HG03520 (cell line): ENCODE data around the gene SERPINB12.

ENCODE experiments used
- ATAC-seq: cut with Tn5 transposase; IDR thresholded peaks from one replicate; pipeline ENCODE4 v1.9.1; 2021; ENCODE audit warnings: mild to moderate bottlenecking, moderate library complexity; ENCODE audit not compliant: unreplicated experiment

The SERPINB12 gene

GRCh38 chr18:63542069-63542468 is at the start of gene SERPINB12:
Gene SERPINB12 (plus strand): TSS chr18:63542369. CDS start chr18:63556160, 13,791 bp downstream.
- no peak for ATAC-seq

- no peak for ATAC-seq
Measured at GRCh38 chr18:63492851-63493250, 49.3 kb upstream of the SERPINB12 start.

- no peak for ATAC-seq
Measured at GRCh38 chr18:63495675-63496074, 46.5 kb upstream of the SERPINB12 start.

- ATAC-seq = no peak
Measured at GRCh38 chr18:63505566-63506335, 36.4 kb upstream of the SERPINB12 start.

- ATAC-seq = no peak
Measured at GRCh38 chr18:63506336-63506646, 35.9 kb upstream of the SERPINB12 start.

GRCh38 chr18:63508596-63508995 is 33.6 kb upstream of the SERPINB12 start:
- ATAC-seq = no peak

DNA sequence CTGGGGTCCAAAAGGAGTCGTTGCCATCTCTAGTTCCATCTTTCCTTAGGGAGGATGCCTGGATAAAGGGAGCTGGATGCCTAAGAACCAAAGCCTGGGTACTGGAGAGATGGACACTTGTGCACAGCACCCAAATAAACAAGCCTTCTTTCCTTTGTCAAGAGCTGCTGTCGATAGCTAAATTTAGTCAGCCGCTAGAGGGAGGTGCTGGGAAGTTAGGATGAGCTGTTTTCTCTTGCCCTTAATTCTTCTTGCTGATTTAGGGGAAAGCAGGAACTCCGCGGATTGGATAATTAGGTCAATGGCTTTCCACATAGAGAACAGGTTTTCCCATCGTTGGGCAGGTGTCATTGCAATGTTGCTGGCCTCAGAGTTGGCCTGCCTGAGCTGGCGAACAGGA is 30.9 kb upstream of the SERPINB12 start:
- no peak for ATAC-seq

- no peak for ATAC-seq
Measured at GRCh38 chr18:63514326-63514725, 27.8 kb upstream of the SERPINB12 start.

- ATAC-seq = no peak
Measured at GRCh38 chr18:63514888-63515678, 27.1 kb upstream of the SERPINB12 start.

DNA sequence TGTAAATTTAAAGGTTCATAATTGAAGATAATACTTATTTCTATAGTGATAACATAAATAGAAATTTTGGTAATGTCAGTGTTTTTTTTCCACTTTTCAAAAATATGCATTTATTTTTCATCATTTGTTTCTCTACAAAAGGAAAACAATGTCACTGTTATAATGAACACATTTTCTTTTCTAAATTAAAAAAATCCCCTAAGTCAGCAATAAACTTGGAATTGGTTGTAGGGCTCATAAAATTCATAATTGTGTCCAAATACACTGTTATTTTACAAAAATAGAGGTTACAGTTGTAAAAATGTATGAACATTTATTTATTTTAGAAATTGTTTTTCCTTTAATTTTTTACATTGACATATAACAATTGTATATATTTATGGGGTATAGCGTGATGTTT is 26.4 kb upstream of the SERPINB12 start:
- ATAC-seq = no peak

DNA sequence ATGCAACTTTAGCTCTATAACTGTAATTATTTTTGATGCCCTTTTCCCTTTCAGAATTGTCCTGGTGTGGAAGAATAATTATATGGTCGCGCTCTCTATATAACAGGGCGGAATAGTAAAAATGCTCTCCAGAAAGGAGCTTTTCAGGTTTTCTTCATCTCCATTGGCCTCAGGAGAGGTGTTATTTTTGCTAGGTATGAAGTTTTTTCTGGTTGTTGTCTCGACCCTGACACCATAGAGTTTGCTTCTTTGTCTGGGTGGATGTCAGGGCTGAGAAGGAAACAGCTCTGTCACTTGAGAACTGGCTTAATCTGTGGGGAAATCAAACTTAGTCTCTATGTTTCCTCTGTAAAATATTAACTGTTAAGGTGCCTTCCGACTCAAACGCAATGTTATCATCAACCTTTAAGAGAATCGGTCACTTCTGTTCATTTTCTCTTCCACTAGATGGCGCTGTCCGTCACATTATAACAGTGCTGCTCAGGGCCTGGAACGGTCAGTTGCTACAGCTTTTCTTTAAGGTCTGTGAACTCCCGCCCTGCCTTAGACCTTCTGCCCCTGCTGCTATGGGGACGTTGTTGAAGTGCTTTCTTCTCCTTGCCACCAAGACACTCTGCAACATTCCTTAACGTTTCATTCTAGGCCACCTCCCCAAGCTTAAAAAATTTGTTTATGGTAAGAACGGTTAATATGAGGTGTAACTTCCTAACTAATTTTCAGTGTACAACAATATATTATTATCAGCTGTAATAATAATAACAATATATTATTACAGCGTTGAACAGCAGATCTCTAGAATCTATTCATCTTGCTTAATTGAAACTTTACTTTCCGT is 23.8 kb upstream of the SERPINB12 start:
- peak; percentile 96 for ATAC-seq

DNA sequence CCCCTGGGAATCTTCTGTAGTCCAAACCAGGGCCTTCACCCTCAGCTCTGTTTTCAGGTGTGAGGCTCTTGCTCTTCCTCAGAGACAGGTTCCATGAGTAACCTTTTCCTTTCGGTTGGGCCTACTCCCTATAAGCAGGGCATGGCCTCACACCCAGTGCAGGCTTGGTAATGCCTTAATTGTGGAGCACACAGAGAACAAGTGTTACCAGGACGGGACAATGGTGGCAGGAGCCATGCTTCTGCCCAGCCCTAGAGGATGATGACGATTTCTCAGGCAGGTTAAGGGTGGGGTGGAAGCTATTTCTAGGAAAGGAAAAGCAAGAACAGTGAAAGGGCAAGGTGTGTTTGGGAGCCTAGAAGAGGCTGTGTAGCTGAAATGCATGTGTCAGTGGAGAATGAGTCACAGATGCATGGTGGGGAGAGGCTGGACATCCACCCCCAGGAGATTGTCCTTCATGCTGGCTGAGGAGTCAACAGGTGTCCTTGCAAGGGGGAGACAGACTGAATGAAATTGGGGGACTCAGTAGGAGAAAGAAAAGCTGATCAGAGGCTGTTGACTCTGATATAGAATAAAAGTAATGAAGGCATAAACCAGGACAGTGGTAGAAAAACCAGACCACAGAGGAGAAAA is 22.0 kb upstream of the SERPINB12 start:
- no peak for ATAC-seq

DNA sequence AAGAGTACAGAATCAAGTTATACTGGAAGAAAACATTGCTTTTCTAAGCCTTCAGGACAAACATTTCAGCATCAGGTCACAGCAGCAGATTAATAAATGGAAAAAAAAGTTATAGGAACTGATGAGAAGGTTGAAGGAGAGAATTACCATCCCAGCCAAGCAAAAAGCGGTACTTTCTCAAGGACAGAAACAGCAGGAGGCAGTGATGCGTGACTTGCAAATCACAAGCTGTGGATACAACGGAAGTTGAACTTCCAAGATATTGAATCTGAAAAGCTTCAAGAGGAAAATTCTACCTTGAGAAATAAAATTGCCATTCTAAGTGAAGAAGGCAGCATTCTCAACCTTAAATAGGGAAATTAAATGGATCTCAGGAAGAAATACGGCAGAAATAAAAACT is 18.5 kb upstream of the SERPINB12 start:
- no peak for ATAC-seq

GRCh38 chr18:63527251-63527650 is 14.9 kb upstream of the SERPINB12 start:
- no peak for ATAC-seq

DNA sequence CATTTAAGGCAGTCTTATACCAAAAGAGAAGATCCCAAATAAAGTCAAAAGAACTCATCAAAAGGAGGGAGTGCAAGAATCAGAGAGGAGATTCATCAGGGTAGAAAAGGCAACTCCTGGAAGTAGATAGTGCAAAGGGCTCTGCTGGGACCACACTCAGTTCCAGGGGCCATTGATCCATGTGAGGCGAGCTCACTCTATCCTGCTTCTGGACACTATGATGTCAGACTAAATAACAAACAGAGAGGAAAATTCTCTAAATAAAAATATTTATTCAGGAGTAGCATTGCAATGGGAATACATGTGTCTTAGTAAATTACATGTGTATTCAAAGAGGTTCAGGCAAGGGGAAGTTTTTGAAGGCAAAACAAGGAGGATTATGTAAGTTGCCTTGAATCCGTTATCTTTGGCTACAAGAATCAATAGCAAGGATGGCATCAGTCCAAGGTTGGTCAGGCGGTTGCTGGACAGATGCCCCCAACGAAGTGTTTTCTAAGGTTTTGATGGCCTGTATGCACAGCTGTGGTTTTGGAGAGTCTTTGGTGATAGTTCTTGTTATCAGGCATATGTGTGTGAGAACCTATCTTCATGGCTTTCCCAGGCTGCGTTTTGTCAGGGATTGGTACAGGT is 13.2 kb upstream of the SERPINB12 start:
- ATAC-seq = no peak

DNA sequence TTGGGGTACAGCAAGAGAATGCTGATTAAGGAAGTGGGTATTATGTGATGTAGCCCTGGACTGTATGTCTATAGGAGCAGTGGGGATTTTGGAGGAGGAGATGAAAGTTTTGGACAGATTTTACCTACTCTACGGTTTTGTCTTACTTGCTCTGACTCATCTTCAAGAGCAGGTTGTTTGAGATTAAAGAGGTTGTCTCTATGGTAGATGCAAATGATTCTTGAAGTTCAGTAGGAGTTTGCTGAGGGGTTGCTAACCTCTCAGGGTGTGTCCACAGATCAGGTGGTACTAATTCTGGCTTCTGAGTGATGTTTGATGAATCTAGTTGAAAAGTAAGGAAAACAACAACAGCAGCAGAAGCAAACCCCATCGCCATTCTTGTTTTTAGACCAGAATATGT is 9.7 kb upstream of the SERPINB12 start:
- no peak for ATAC-seq

GRCh38 chr18:63534615-63535014 is 7.6 kb upstream of the SERPINB12 start:
- ATAC-seq = no peak

GRCh38 chr18:63539904-63540510 is 2.2 kb upstream of the SERPINB12 start:
- ATAC-seq = no peak

DNA sequence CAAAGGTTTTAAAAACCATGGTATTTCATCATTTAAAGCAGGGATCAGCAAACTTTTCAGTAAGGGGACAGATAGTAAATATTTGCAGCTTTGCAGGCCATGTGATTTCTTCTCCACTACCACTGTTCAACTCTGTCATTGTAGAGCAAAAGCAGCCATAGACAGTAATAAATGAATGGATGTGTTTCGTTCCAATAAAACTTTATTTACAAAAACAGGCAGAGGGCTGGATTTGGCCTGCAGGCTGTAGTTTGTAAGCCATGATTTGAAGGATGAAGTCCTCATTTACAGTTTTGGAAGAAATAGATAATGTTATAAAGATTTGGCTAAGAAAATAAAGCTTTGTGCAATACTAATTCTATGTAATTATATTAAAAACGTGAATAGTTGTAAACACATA is 1.8 kb downstream of the SERPINB12 start:
- ATAC-seq = no peak

GRCh38 chr18:63545000-63545399 is 2.8 kb downstream of the SERPINB12 start:
- no peak for ATAC-seq
